Prostate gland (tissue), 2 donors: ENCODE data around the gene TBL1X.

ENCODE experiments used
- POLR2A ChIP-seq: fragments of 450-650 bp; IDR thresholded peaks from one replicate; pipeline ENCODE4 v1.6.1; 2016; ENCODE audit warnings: antibody characterized with exemption, mild to moderate bottlenecking
- TF ChIP-seq, protein P1 (sequence below), 4 experiments: fragments of 200-600 bp in 2 of 4; fragments of 450-650 bp in 2 of 4; sonication (generic) in 2 of 4; IDR thresholded peaks; 1 replicate in 3 of 4; 2 replicates in 1 of 4; pipeline ENCODE4 v1.5.1; 2016 to 2019; ENCODE audit warnings: antibody characterized with exemption in 4 of 4, mild to moderate bottlenecking in 2 of 4, moderate library complexity in 2 of 4

DNA sequence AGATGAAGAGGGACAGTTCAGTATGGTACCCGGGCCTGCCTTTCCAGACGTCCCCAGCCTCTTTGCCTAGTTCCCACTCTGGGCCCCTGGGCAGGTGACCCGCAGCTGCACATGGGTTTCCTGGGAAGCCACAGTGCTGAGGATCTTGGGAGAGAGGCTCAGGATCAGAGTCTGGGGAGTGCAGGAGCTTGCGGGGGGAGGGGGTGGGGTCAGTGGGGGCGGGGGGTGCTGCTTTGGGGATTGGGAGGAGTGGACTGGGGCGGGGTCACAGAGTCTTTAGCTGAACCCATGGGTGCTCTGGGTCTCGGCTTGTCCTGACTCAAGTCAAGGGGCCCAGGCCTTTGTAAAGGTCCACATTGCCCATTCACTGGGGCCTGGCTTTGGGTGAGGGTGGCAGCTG lies 63.6 kb downstream of the TBL1X start:
- TF ChIP-seq, protein P1, sequence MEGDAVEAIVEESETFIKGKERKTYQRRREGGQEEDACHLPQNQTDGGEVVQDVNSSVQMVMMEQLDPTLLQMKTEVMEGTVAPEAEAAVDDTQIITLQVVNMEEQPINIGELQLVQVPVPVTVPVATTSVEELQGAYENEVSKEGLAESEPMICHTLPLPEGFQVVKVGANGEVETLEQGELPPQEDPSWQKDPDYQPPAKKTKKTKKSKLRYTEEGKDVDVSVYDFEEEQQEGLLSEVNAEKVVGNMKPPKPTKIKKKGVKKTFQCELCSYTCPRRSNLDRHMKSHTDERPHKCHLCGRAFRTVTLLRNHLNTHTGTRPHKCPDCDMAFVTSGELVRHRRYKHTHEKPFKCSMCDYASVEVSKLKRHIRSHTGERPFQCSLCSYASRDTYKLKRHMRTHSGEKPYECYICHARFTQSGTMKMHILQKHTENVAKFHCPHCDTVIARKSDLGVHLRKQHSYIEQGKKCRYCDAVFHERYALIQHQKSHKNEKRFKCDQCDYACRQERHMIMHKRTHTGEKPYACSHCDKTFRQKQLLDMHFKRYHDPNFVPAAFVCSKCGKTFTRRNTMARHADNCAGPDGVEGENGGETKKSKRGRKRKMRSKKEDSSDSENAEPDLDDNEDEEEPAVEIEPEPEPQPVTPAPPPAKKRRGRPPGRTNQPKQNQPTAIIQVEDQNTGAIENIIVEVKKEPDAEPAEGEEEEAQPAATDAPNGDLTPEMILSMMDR (IDR thresholded peaks at IDR 0.05), result no peak
- TF ChIP-seq POLR2A, result no peak
